H1 (cell line): ENCODE results near the gene ZNF333. TPM values are rescaled to one million over a fixed set of nuclear protein-coding genes. Genes with fewer than 3 reads are reported as not detected.

Source experiments
- CTCF ChIA-PET: fragments of 300-600 bp; sonication (Branson Sonifier 250); formaldehyde crosslinking; loops from one replicate; lab custom pipeline; 2021; ENCODE audit not compliant: partially characterized antibody; lab: Charles Lee
- POLR2A ChIA-PET: fragments of 300-600 bp; sonication (Branson Sonifier 250); formaldehyde crosslinking; loops from one replicate; lab custom pipeline; 2021; ENCODE audit warnings: inconsistent platforms; ENCODE audit not compliant: partially characterized antibody; lab: Charles Lee
- DNase-seq, 2 experiments: peaks; one replicate each; pipeline versions ENCODE4 v3.0.0 to v3.0.0-alpha.2; 2010 to 2022; ENCODE audit warnings: low spot score in 2 of 2, low read depth in 1 of 2, mixed read lengths in 1 of 2
- FAIRE-seq: peaks from 2 replicates; lab custom pipeline; 2011; peaks lifted over from hg19 to GRCh38; lab: Jason Lieb, UNC
- H2AFZ ChIP-seq: 2 replicates; pipeline ENCODE4 v1.8.1; 2012; ENCODE audit warnings: low read length, inconsistent platforms
- H2AK5ac ChIP-seq: 2 replicates; pipeline ENCODE4 v1.6.1; 2013; ENCODE audit warnings: low read depth, low read length
- H2BK120ac ChIP-seq: replicated peaks from 2 replicates; pipeline ENCODE3; 2013; ENCODE audit warnings: low read depth, low read length, inconsistent platforms
- H2BK12ac ChIP-seq: 2 replicates; pipeline ENCODE4 v1.6.1; 2013; ENCODE audit warnings: low read depth, low read length
- H2BK15ac ChIP-seq: 2 replicates; pipeline ENCODE4 v1.6.1; 2013; ENCODE audit warnings: low read length
- H2BK20ac ChIP-seq: 2 replicates; pipeline ENCODE4 v1.6.1; 2013; ENCODE audit warnings: low read length
- H2BK5ac ChIP-seq: 2 replicates; pipeline ENCODE4 v1.6.1; 2013; ENCODE audit warnings: low read depth, low read length
- H3K14ac ChIP-seq: 2 replicates; pipeline ENCODE4 v1.6.1; 2013; ENCODE audit warnings: inconsistent platforms; ENCODE audit not compliant: insufficient read length
- H3K18ac ChIP-seq: 2 replicates; pipeline ENCODE4 v1.6.1; 2013; ENCODE audit warnings: low read length; ENCODE audit errors: extremely low read depth
- H3K23ac ChIP-seq: 2 replicates; pipeline ENCODE4 v1.6.1; 2013; ENCODE audit warnings: inconsistent platforms; ENCODE audit not compliant: insufficient read length
- H3K23me2 ChIP-seq: 2 replicates; pipeline ENCODE4 v1.6.1; 2013; ENCODE audit warnings: low read depth, low read length
- H3K27ac ChIP-seq: 2 replicates; pipeline ENCODE4 v1.6.1; 2011; ENCODE audit warnings: low read depth, low read length, inconsistent platforms
- H3K27me3 ChIP-seq, 4 experiments: replicated peaks in 1 of 4; 1 replicate in 1 of 4; 2 replicates in 3 of 4; pipeline versions ENCODE4 v1.6.1 to v1.8.1; 2011 to 2013; ENCODE audit warnings: low read length in 3 of 4, mild to moderate bottlenecking in 3 of 4, inconsistent platforms in 2 of 4, mixed read lengths in 2 of 4, moderate library complexity in 1 of 4; ENCODE audit not compliant: control insufficient read depth in 3 of 4, insufficient read depth in 3 of 4; ENCODE audit errors: extremely low read depth in 1 of 4
- H3K36me3 ChIP-seq, 4 experiments: 2 replicates each; pipeline versions ENCODE4 v1.6.1 to v1.8.1; 2011 to 2013; ENCODE audit warnings: mild to moderate bottlenecking in 4 of 4, low read length in 3 of 4, moderate library complexity in 2 of 4, control low read depth in 1 of 4, inconsistent platforms in 1 of 4; ENCODE audit not compliant: insufficient read depth in 4 of 4, control insufficient read depth in 2 of 4
- H3K4ac ChIP-seq: replicated peaks from 2 replicates; pipeline ENCODE3; 2013; ENCODE audit warnings: low read length, low read depth, mixed read lengths, inconsistent platforms; ENCODE audit not compliant: insufficient read length
- H3K4me1 ChIP-seq, 4 experiments: replicated peaks in 1 of 4; 1 replicate in 1 of 4; 2 replicates in 3 of 4; pipeline versions ENCODE4 v1.6.1 to v1.8.1; 2011 to 2013; ENCODE audit warnings: low read length in 3 of 4, inconsistent platforms in 2 of 4, mixed read lengths in 1 of 4; ENCODE audit not compliant: insufficient read depth in 4 of 4, control insufficient read depth in 3 of 4
- H3K4me2 ChIP-seq, 2 experiments: 2 replicates each; pipeline versions ENCODE4 v1.6.1 to v1.8.1; 2011 to 2013; ENCODE audit warnings: low read depth in 2 of 2, low read length in 2 of 2, control low read depth in 1 of 2, inconsistent platforms in 1 of 2, mild to moderate bottlenecking in 1 of 2; ENCODE audit not compliant: insufficient read depth in 1 of 2
- H3K4me3 ChIP-seq, 4 experiments: fragments of 200-600, 300-600 bp in 1 of 4; sonication (generic), shearing (Covaris generic), sonication (Bioruptor Twin) in 1 of 4; 2 replicates each; pipeline versions ENCODE4 v1.5.1 to v1.8.1; 2011 to 2016; ENCODE audit warnings: low read length in 4 of 4, low read depth in 3 of 4, control low read depth in 2 of 4, inconsistent platforms in 2 of 4, mild to moderate bottlenecking in 2 of 4, mixed read lengths in 1 of 4, moderate library complexity in 1 of 4; ENCODE audit not compliant: insufficient read depth in 2 of 4; ENCODE audit errors: extremely low read depth in 1 of 4
- H3K56ac ChIP-seq: replicated peaks from 2 replicates; pipeline ENCODE3; 2013; ENCODE audit warnings: low read depth, mild to moderate bottlenecking, mixed read lengths, low read length, inconsistent platforms; ENCODE audit not compliant: insufficient read length
- H3K79me1 ChIP-seq: 2 replicates; pipeline ENCODE4 v1.6.1; 2013; ENCODE audit warnings: low read depth, low read length, control low read depth
- H3K79me2 ChIP-seq, 2 experiments: 2 replicates each; pipeline versions ENCODE4 v1.6.1 to v1.8.1; 2012 to 2013; ENCODE audit warnings: low read length in 2 of 2, mild to moderate bottlenecking in 2 of 2, inconsistent platforms in 1 of 2; ENCODE audit not compliant: insufficient read depth in 2 of 2, control insufficient read depth in 1 of 2
- H3K9ac ChIP-seq, 4 experiments: replicated peaks in 1 of 4; 1 replicate in 1 of 4; 2 replicates in 3 of 4; pipeline versions ENCODE4 v1.6.1 to v1.8.1; 2011 to 2013; ENCODE audit warnings: low read depth in 3 of 4, low read length in 3 of 4, control low read depth in 2 of 4, mild to moderate bottlenecking in 2 of 4, moderate library complexity in 2 of 4, inconsistent platforms in 1 of 4; ENCODE audit errors: extremely low read depth in 1 of 4
- H3K9me3 ChIP-seq, 2 experiments: 2 replicates each; pipeline versions ENCODE4 v1.6.1 to v1.8.1; 2012 to 2013; ENCODE audit warnings: mild to moderate bottlenecking in 2 of 2, moderate library complexity in 2 of 2, control low read depth in 1 of 2, inconsistent platforms in 1 of 2, low read depth in 1 of 2, low read length in 1 of 2, mixed read lengths in 1 of 2; ENCODE audit not compliant: insufficient read depth in 2 of 2
- H4K20me1 ChIP-seq, 2 experiments: replicated peaks in 1 of 2; 2 replicates each; pipeline versions ENCODE3 to v1.8.1; 2011 to 2013; ENCODE audit warnings: inconsistent platforms in 2 of 2, low read length in 2 of 2, mild to moderate bottlenecking in 1 of 2; ENCODE audit not compliant: insufficient read depth in 2 of 2, control insufficient read depth in 1 of 2
- H4K5ac ChIP-seq: 2 replicates; pipeline ENCODE4 v1.6.1; 2013; ENCODE audit warnings: low read length, low read depth, mixed read lengths, inconsistent platforms; ENCODE audit not compliant: insufficient read length
- H4K8ac ChIP-seq: 2 replicates; pipeline ENCODE4 v1.8.0; 2013; ENCODE audit warnings: mild to moderate bottlenecking, moderate library complexity, low read length, inconsistent platforms; ENCODE audit not compliant: insufficient read depth; ENCODE audit errors: extremely low read depth
- H4K91ac ChIP-seq: replicated peaks from 2 replicates; pipeline ENCODE3; 2013; ENCODE audit warnings: low read length, mixed read lengths, inconsistent platforms; ENCODE audit not compliant: insufficient read length
- ATF2 ChIP-seq: IDR thresholded peaks from 2 replicates; pipeline ENCODE4 v1.6.1; 2012; ENCODE audit warnings: low read length, inconsistent platforms
- KDM4A ChIP-seq: IDR thresholded peaks from one replicate; pipeline ENCODE4 v1.7.1; 2012; ENCODE audit warnings: low read depth, mild to moderate bottlenecking, moderate library complexity, low read length, inconsistent platforms; ENCODE audit not compliant: severe bottlenecking
- KDM5A ChIP-seq: fragments of 200-600 bp; IDR thresholded peaks from 2 replicates; pipeline ENCODE4 v1.7.1; 2012; ENCODE audit warnings: mild to moderate bottlenecking, low read length, inconsistent platforms, mixed read lengths
- MAFK ChIP-seq: IDR thresholded peaks from 2 replicates; pipeline ENCODE4 v1.6.1; 2012; ENCODE audit warnings: low read depth, mild to moderate bottlenecking, improper control_type of control experiment, low read length
- RBBP5 ChIP-seq: IDR thresholded peaks from 2 replicates; pipeline ENCODE4 v1.7.1; 2012; ENCODE audit warnings: low read depth, mild to moderate bottlenecking, inconsistent platforms, low read length, moderate library complexity, borderline replicate concordance
- SIX5 ChIP-seq: IDR thresholded peaks from 2 replicates; pipeline ENCODE4 v1.6.1; 2011; ENCODE audit warnings: mild to moderate bottlenecking, low read depth, low read length
- WGBS, 2 experiments: shearing (Covaris generic) in 1 of 2; methylation state at CpG; one replicate each; pipeline versions ENCODE4 v1.1.6 to v1.1.7; 2013 to 2015; ENCODE audit warnings: low lambda C conversion rate in 2 of 2, mixed read lengths in 2 of 2, inconsistent platforms in 1 of 2, low coverage in 1 of 2, missing lambda C conversion rate in 1 of 2; ENCODE audit not compliant: insufficient replicate concordance in 2 of 2, insufficient coverage in 1 of 2, insufficient read length in 1 of 2; ENCODE audit errors: extremely low coverage in 1 of 2, missing lambda C conversion rate in 1 of 2; 5-methylcytosine and 5-hydroxymethylcytosine counted together
- polyA plus RNA-seq, 7 experiments: library from polyadenylated mRNA; depleted of rRNA in 3 of 7; stranded (reverse) in 5 of 7; unstranded in 2 of 7; fragments of >200 nt in 5 of 7; fragments of 200-250 nt in 2 of 7; gene quantifications; 1 replicate in 5 of 7; 2 replicates in 1 of 7; 4 replicates in 1 of 7; pipeline versions ENCODE4 v1.2.1 to v1.2.3, GENCODE V29; 2011 to 2013; ENCODE audit warnings: missing spikeins in 2 of 7, mixed read lengths in 2 of 7
- total RNA-seq: library from RNA; stranded (reverse); fragmentation: NEBNext Ultra II Directional; extraction: Animal tissue kit (Norgen Biotek cat#: 25700); gene quantifications from 2 replicates; pipeline ENCODE4 v1.2.1, GENCODE V29; 2021

Gene ZNF333
- total and polyA plus RNA-seq, 2 of the 8 experiments (the other 6 are each of a cell fraction or from before 2014, with no cell fraction given) = 7.3 to 8.4 TPM

GRCh38 chr19:14700711-14701375 lies 11.0 kb downstream of the ZNF333 start:
- Histone ChIP-seq H2BK12ac (no peak overlapping the region), H3K9ac (no peak overlapping the region), H4K5ac (no peak overlapping the region), H3K4ac (no peak overlapping the region), H4K91ac (no peak overlapping the region), H4K8ac (no peak overlapping the region), H3K23me2 (no peaks in the 10 kb centered on the region), H3K79me1 (no peaks in the 10 kb centered on the region), H3K4me2 (no peak overlapping the region), H3K79me2 (no peaks in the 10 kb centered on the region), H3K23ac (no peak overlapping the region), H3K27ac (no peak overlapping the region), H3K18ac (no peak overlapping the region), H3K14ac (no peak overlapping the region), H3K9me3 (no peaks in the 10 kb centered on the region), H4K20me1 (peaks cover 0 to 1% of the 10 kb centered on the region in 2 experiments), H3K4me1 (no peaks in the 10 kb centered on the region), H3K36me3 (peaks cover 2 to 26% (median 8%) of the 10 kb centered on the region in 4 experiments; a peak in 5 of 8 replicates), H3K56ac (no peak overlapping the region), H3K27me3 (no peaks in the 10 kb centered on the region), H2BK20ac (no peak overlapping the region), H2BK120ac (no peak overlapping the region), H2BK5ac (no peak overlapping the region), H3K4me3 (no peak overlapping the region), H2BK15ac (no peak overlapping the region), H2AK5ac (no peak overlapping the region), H2AFZ (no peak overlapping the region)
- WGBS, 2 experiments = 87% methylated on average over 7 of the region's 9 CpGs; no CpG with 5 or more reads in 1 of the 2 experiments
- DNase-seq (no peak), FAIRE-seq (no peak)
- ChIA-PET POLR2A (interaction anchor here (0.6 to 1.7 kb wide), 3 partner anchors 10 to 68 kb away, joined by 3 to 5 read pairs (median 3); partner anchors contain the start of gene ZNF333), CTCF (interaction anchor here (1.4 kb wide), 1 partner anchor 10 kb away, joined by 5 read pairs; the partner anchor contains the start of gene ZNF333)
- no peak for TF ChIP-seq MAFK
- TF ChIP-seq ATF2 = no peak
- TF ChIP-seq RBBP5 = no peak
- no peak for TF ChIP-seq KDM4A
- TF ChIP-seq SIX5 = no peak
- TF ChIP-seq KDM5A = no peak
